ENCODE results near the gene ANKS1B. TPM values are rescaled to one million over a fixed set of nuclear protein-coding genes. Genes with fewer than 3 reads are reported as not detected.
"Not testable (repeated sequence)": the region's sequence is repeated elsewhere in the genome, so short reads cannot be mapped to it uniquely, and the experiment has no call there.

ANKS1B gene
- total and polyA plus RNA-seq, 4 donors: 0.03 to 3.4 (median 0.53) TPM

- no peak for DNase-seq (ENCODE audit: low spot score)
- WGBS: 65% methylated on average over 3 of the region's 3 CpGs
- Histone ChIP-seq H3K9me3 (ENCODE audit: control insufficient read depth in 4 of 4, low read length in 3 of 4) (no peaks in the 10 kb centered on the region), H3K27ac (ENCODE audit: low read depth in 1 of 2, low read length in 2 of 2) (no peak overlapping the region), H3K4me3 (ENCODE audit: low read depth in 1 of 3, low read length in 3 of 3) (no peak overlapping the region), H3K9ac (ENCODE audit: low read depth in 1 of 2, low read length in 2 of 2) (no peak overlapping the region), H3K36me3 (ENCODE audit: control insufficient read depth in 4 of 4, insufficient read depth in 3 of 4, low read depth in 1 of 4, low read length in 3 of 4) (no peaks in the 10 kb centered on the region), H3K4me1 (ENCODE audit: control insufficient read depth in 4 of 4, insufficient read depth in 4 of 4, low read length in 3 of 4) (no peaks in the 10 kb centered on the region), H3K27me3 (ENCODE audit: control insufficient read depth in 4 of 4, insufficient read depth in 4 of 4, low read length in 3 of 4) (no peaks in the 10 kb centered on the region)
- TF ChIP-seq CTCF (IDR thresholded peaks at IDR 0.05; ENCODE audit: low read depth, low read length, missing input control) (no peak), SP1 (IDR thresholded peaks at IDR 0.05) (no peak)
These were observed 731.7 kb downstream of the ANKS1B start for GRCh38 chr12:99253068-99253467.

- DNase-seq (ENCODE audit: low spot score): no peak
- Histone ChIP-seq H3K27ac (ENCODE audit: low read depth in 1 of 2, low read length in 2 of 2) (no peak overlapping the region), H3K9me3 (ENCODE audit: control insufficient read depth in 4 of 4, low read length in 3 of 4) (no peaks in the 10 kb centered on the region), H3K4me1 (ENCODE audit: control insufficient read depth in 4 of 4, insufficient read depth in 4 of 4, low read length in 3 of 4) (no peaks in the 10 kb centered on the region), H3K27me3 (ENCODE audit: control insufficient read depth in 4 of 4, insufficient read depth in 4 of 4, low read length in 3 of 4) (no peaks in the 10 kb centered on the region), H3K4me3 (ENCODE audit: low read depth in 1 of 3, low read length in 3 of 3) (no peak overlapping the region), H3K9ac (ENCODE audit: low read depth in 1 of 2, low read length in 2 of 2) (no peak overlapping the region), H3K36me3 (ENCODE audit: control insufficient read depth in 4 of 4, insufficient read depth in 3 of 4, low read depth in 1 of 4, low read length in 3 of 4) (no peaks in the 10 kb centered on the region)
- 61% methylated on average over 3 of the region's 3 CpGs for WGBS
- TF ChIP-seq RAD21 (IDR thresholded peaks at IDR 0.05) (no peak), CTCF (IDR thresholded peaks at IDR 0.05; ENCODE audit: low read depth, low read length, missing input control) (no peak), HNF4A (conservative IDR thresholded peaks at IDR 0.05) (no peak), JUND (IDR thresholded peaks at IDR 0.05) (no peak), RXRA (IDR thresholded peaks at IDR 0.05) (no peak), MAX (IDR thresholded peaks at IDR 0.05) (no peak), GABPA (IDR thresholded peaks at IDR 0.05 in 1 of 2, conservative IDR thresholded peaks at IDR 0.05 in 1 of 2) (no peak), TAF1 (conservative IDR thresholded peaks at IDR 0.05) (no peak), FOXA1 (IDR thresholded peaks at IDR 0.05) (no peak)
These were observed 734.6 kb downstream of the ANKS1B start for GRCh38 chr12:99250091-99250490.

- no peaks in the 10 kb centered on the region for H3K4me1 ChIP-seq (ENCODE audit: control insufficient read depth in 4 of 4, insufficient read depth in 4 of 4, low read length in 3 of 4)
- 56% methylated on average over 4 of the region's 4 CpGs for WGBS
- H3K4me3 ChIP-seq (ENCODE audit: low read depth in 1 of 3, low read length in 3 of 3): no peak overlapping the region
- H3K9me3 ChIP-seq (ENCODE audit: control insufficient read depth in 4 of 4, low read length in 3 of 4): no peaks in the 10 kb centered on the region
- no peak overlapping the region for H3K27ac ChIP-seq (ENCODE audit: low read depth in 1 of 2, low read length in 2 of 2)
- H3K36me3 ChIP-seq (ENCODE audit: control insufficient read depth in 4 of 4, insufficient read depth in 3 of 4, low read depth in 1 of 4, low read length in 3 of 4): no peaks in the 10 kb centered on the region
- H3K27me3 ChIP-seq (ENCODE audit: control insufficient read depth in 4 of 4, insufficient read depth in 4 of 4, low read length in 3 of 4): no peaks in the 10 kb centered on the region
- no peak for DNase-seq (ENCODE audit: low spot score)
- TF ChIP-seq REST (IDR thresholded peaks at IDR 0.05) (no peak), FOXA2 (IDR thresholded peaks at IDR 0.05) (no peak), RAD21 (IDR thresholded peaks at IDR 0.05) (no peak), NR2F2 (IDR thresholded peaks at IDR 0.05) (no peak), SP1 (IDR thresholded peaks at IDR 0.05) (no peak)
- no peak overlapping the region for H3K9ac ChIP-seq (ENCODE audit: low read depth in 1 of 2, low read length in 2 of 2)
These were observed 735.2 kb downstream of the ANKS1B start for GRCh38 chr12:99249543-99249942.

GRCh38 chr12:99237907-99238538 lies 746.7 kb downstream of the ANKS1B start:
- H3K4me3 ChIP-seq (ENCODE audit: low read depth in 1 of 3, low read length in 3 of 3); H3K27me3 ChIP-seq (ENCODE audit: control insufficient read depth in 4 of 4, insufficient read depth in 4 of 4, low read length in 3 of 4); H3K9me3 ChIP-seq (ENCODE audit: control insufficient read depth in 4 of 4, low read length in 3 of 4); H3K9ac ChIP-seq (ENCODE audit: low read depth in 1 of 2, low read length in 2 of 2); H3K27ac ChIP-seq (ENCODE audit: low read depth in 1 of 2, low read length in 2 of 2); H3K4me1 ChIP-seq (ENCODE audit: control insufficient read depth in 4 of 4, insufficient read depth in 4 of 4, low read length in 3 of 4); DNase-seq (ENCODE audit: low spot score); H3K36me3 ChIP-seq (ENCODE audit: control insufficient read depth in 4 of 4, insufficient read depth in 3 of 4, low read depth in 1 of 4, low read length in 3 of 4): not testable (repeated sequence)
- WGBS: 65% methylated on average over 7 of the region's 7 CpGs
